GM12878 (cell line): ENCODE data around the gene ITFG1.

Experiments
- CTCF ChIP-seq, 3 experiments: IDR thresholded peaks in 2 of 3; conservative IDR thresholded peaks in 1 of 3; 2 replicates each; pipeline ENCODE4 v1.5.1; 2011; ENCODE audit warnings: low read depth in 3 of 3, low read length in 3 of 3, mild to moderate bottlenecking in 3 of 3, control low read depth in 2 of 3, moderate library complexity in 2 of 3, inconsistent platforms in 1 of 3, mixed read lengths in 1 of 3; ENCODE audit not compliant: control insufficient read depth in 2 of 3, insufficient read depth in 1 of 3; ENCODE audit errors: extremely low read depth in 1 of 3
- IKZF1 ChIP-seq: fragments of 450-650 bp; conservative IDR thresholded peaks from 2 replicates; pipeline ENCODE4 v1.6.1; 2017; ENCODE audit warnings: antibody characterized with exemption, mild to moderate bottlenecking
- MXI1 ChIP-seq: fragments of 150-350 bp; IDR thresholded peaks from 2 replicates; pipeline ENCODE4 v1.6.1; 2011; ENCODE audit warnings: low read depth, mild to moderate bottlenecking, inconsistent platforms, low read length, improper control_type of control experiment
- POLR2A ChIP-seq: IDR thresholded peaks from 2 replicates; pipeline ENCODE4 v1.6.1; 2011; ENCODE audit warnings: low read depth, mild to moderate bottlenecking, low read length
- SMC3 ChIP-seq: IDR thresholded peaks from 2 replicates; pipeline ENCODE4 v1.6.1; 2011; ENCODE audit warnings: low read length, improper control_type of control experiment, borderline replicate concordance
- SP1 ChIP-seq: IDR thresholded peaks from one replicate; pipeline ENCODE4 v1.6.1; 2011; ENCODE audit warnings: low read depth, low read length
- SREBF2 ChIP-seq: IDR thresholded peaks from 2 replicates; pipeline ENCODE4 v1.6.1; 2012; ENCODE audit warnings: mild to moderate bottlenecking, low read length
- SRF ChIP-seq, 2 experiments: IDR thresholded peaks; 2 replicates each; pipeline ENCODE4 v1.6.1; 2011; ENCODE audit warnings: low read depth in 2 of 2, low read length in 2 of 2, mild to moderate bottlenecking in 1 of 2, moderate library complexity in 1 of 2
- USF1 ChIP-seq: IDR thresholded peaks from 2 replicates; pipeline ENCODE4 v1.6.1; 2011; ENCODE audit warnings: borderline replicate concordance, low read depth, mild to moderate bottlenecking, moderate library complexity, mixed read lengths, low read length; ENCODE audit not compliant: insufficient read depth; ENCODE audit errors: extremely low read length
- ZNF274 ChIP-seq: IDR thresholded peaks from one replicate; pipeline ENCODE4 v1.8.0; 2011; ENCODE audit not compliant: insufficient read length, insufficient read depth

- TF ChIP-seq USF1 = no peak
- TF ChIP-seq SREBF2 = no peak
- TF ChIP-seq ZNF274 = no peak
- no peak for TF ChIP-seq POLR2A
- TF ChIP-seq SMC3 = no peak
- no peak for TF ChIP-seq SRF (IDR thresholded peaks at IDR 0.05; ENCODE audit: low read depth in 2 of 2, low read length in 2 of 2)
- no peak for TF ChIP-seq SP1
- no peak for TF ChIP-seq IKZF1
- no peak for TF ChIP-seq CTCF (IDR thresholded peaks at IDR 0.05 in 2 of 3, conservative IDR thresholded peaks at IDR 0.05 in 1 of 3; ENCODE audit: control insufficient read depth in 2 of 3, extremely low read depth in 1 of 3, insufficient read depth in 1 of 3, low read depth in 3 of 3, low read length in 3 of 3)
- no peak for TF ChIP-seq MXI1
Measured at GRCh38 chr16:47113130-47113529, 347.7 kb downstream of the ITFG1 start.
